NCI-H2171 (cell line): Measurements from ENCODE around the gene UBA1.

Source experiments
- DNase-seq: peaks from one replicate; lab custom pipeline; 2025; lab: John Stamatoyannopoulos, UW

UBA1 gene

GRCh38 chrX:47169726-47170515 is 23.7 kb upstream of the UBA1 start:
- no peak for DNase-seq

GRCh38 chrX:47170861-47171692 is 22.6 kb upstream of the UBA1 start:
- DNase-seq: no peak

GRCh38 chrX:47171996-47172395 is 21.6 kb upstream of the UBA1 start:
- no peak for DNase-seq

GRCh38 chrX:47172549-47172948 is 21.1 kb upstream of the UBA1 start:
- DNase-seq: no peak

GRCh38 chrX:47172971-47173792 is 20.4 kb upstream of the UBA1 start:
- DNase-seq: no peak

- no peak for DNase-seq
Measured at GRCh38 chrX:47174376-47174775, 19.3 kb upstream of the UBA1 start.

GRCh38 chrX:47174846-47175587 is 18.6 kb upstream of the UBA1 start:
- no peak for DNase-seq

- no peak for DNase-seq
Measured at GRCh38 chrX:47175588-47175980, 18.0 kb upstream of the UBA1 start.

GRCh38 chrX:47176101-47176740 is 17.4 kb upstream of the UBA1 start:
- no peak for DNase-seq

GRCh38 chrX:47177079-47177478 is 16.6 kb upstream of the UBA1 start:
- no peak for DNase-seq

GRCh38 chrX:47178337-47178736 is 15.3 kb upstream of the UBA1 start:
- no peak for DNase-seq

- no peak for DNase-seq
Measured at GRCh38 chrX:47179221-47179927, 14.3 kb upstream of the UBA1 start.

- no peak for DNase-seq
Measured at GRCh38 chrX:47179928-47180255, 13.7 kb upstream of the UBA1 start.

- DNase-seq: no peak
Measured at GRCh38 chrX:47180346-47180745, 13.3 kb upstream of the UBA1 start.

GRCh38 chrX:47181301-47181700 is 12.3 kb upstream of the UBA1 start:
- DNase-seq: no peak

- no peak for DNase-seq
Measured at GRCh38 chrX:47182106-47182700, 11.4 kb upstream of the UBA1 start.

- DNase-seq: no peak
Measured at GRCh38 chrX:47184486-47184885, 9.1 kb upstream of the UBA1 start.

- no peak for DNase-seq
Measured at GRCh38 chrX:47185241-47185640, 8.4 kb upstream of the UBA1 start.

GRCh38 chrX:47186096-47186740 is 7.4 kb upstream of the UBA1 start:
- DNase-seq: no peak
